HG03469 (cell line): ENCODE measurements around the gene DDX3Y.

Experiments
- ATAC-seq: cut with Tn5 transposase; IDR thresholded peaks from one replicate; pipeline ENCODE4 v1.9.1; 2021; ENCODE audit warnings: mild to moderate bottlenecking, moderate library complexity, moderate number of reproducible peaks; ENCODE audit not compliant: unreplicated experiment

The DDX3Y gene

DNA sequence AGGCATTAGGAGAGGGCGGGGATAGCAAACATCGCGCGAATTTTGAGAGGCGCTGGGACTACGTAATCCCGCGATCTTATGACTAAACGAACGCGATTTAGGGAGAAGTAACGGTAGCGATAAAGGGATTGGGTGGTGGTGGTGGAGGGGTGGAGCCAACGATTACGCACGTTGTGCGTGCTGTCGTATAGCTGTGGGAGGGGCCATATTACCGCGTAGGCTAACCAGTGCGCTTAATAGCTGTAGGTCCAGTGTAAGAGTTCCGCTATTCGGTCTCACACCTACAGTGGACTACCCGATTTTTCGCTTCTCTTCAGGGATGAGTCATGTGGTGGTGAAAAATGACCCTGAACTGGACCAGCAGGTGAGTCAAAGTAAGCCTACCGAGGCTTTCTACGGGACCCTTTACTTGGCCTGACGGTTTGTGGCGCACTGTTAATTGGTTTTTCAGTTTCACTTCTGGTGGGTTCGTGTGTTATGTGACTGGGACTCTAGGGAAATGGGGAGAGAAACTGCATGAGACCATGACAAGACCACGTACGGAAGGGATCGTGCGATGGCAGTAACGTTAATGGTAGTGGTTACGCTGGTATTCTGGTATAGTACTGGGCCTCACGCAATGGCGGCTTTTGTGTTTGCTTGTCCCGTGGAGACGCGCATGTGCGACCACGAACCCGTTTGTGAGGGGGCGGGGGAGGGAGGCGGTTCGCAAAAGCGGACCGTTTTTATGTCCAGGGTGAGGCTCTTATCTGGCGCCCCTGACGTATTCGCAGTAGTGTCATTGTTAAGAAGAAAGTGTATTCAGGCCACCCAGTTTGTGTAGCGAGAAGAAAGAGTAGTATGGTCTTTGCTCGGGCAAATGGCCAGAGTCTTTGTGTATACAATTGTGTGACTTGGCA is at the start of gene DDX3Y:
Gene DDX3Y (plus strand): TSS at position 251 of the 899 bp plus-strand sequence. CDS start 69 bp downstream, at position 320.
- peak; percentile 72 for ATAC-seq

- no peak for ATAC-seq
Observed at GRCh38 chrY:12855791-12856275, 48.8 kb upstream of the DDX3Y start.

DNA sequence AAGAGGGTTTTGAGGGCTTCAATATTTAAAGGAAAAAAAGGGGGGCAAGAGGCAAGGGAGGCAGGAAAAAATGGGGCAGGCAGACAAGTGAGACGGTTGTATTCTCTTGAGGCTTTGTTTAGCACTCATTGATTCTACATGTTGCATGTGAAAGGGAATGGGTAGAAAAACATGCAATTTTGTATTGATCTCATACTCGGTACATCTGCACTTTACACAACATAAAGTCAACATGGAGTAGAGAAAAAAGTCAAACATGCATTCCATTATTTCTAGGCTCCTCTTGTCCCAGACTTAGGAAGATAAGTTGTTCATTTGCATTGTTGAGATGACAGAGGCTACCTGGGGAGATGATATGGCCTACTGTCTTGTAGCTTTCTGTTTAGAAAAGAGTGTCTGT is 36.7 kb upstream of the DDX3Y start:
- ATAC-seq, result no peak

DNA sequence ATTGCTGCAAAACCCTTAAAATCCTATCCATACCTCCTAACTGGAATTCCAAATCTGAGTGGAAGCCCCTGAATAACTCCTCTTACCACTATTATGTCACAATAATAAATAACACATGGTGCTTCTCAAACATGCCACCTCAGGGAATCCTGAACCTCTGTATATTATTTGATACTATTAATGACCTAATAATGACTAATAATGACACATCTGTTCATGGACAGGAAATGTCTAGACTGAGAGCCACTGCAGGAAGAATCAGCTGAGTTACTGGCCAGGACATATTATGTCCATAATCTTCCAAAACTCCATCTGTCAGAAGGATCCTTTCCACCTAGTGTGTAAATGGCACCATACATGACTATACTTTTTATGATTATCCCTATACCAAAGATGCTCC is 7.7 kb upstream of the DDX3Y start:
- ATAC-seq, result no peak

DNA sequence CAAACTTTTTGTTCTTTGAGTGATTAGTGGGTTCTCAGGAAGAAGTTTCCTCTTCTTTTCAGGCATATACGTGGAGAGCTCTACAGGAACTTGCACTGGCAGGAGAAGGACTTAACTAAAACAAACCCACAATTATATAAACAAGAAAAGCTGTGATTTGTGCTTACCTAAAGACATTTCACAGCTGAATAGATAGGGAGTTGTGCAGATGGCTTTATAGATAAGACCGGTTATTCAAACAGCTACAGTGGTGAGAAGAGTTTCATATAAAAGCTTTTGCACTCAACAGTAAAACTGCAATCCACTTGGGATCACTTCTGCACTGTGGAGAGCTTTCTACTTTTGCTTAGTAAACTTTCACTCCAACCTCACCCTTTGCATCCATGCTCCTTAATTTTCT is 6.1 kb upstream of the DDX3Y start:
- ATAC-seq, result no peak

GRCh38 chrY:12905517-12905872 is 827 bp downstream of the DDX3Y start:
- ATAC-seq, result peak; percentile 29

- no peak for ATAC-seq
Observed at GRCh38 chrY:12905895-12906294, 1.2 kb downstream of the DDX3Y start.

- ATAC-seq, result no peak
Observed at GRCh38 chrY:12913541-12913940, 8.9 kb downstream of the DDX3Y start.

DNA sequence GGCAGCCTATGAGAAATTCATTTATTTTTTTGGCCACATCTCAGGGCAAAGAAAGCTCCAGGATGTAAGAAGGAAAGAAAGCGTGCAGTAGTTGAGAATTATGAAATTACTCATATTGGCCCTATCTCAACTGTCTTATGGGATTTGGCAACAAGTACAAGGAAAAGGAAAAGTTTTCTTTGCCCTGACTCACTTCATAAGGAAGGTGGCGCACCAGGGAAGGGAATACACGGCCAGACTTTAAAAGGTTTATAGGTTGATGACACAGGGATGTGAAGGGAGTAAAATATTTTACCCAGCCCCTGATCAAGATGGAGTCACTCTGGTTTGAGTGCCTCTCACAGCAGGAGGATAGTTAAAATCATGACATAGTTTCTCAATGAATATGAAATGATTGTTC is 23.4 kb downstream of the DDX3Y start:
- ATAC-seq, result no peak

DNA sequence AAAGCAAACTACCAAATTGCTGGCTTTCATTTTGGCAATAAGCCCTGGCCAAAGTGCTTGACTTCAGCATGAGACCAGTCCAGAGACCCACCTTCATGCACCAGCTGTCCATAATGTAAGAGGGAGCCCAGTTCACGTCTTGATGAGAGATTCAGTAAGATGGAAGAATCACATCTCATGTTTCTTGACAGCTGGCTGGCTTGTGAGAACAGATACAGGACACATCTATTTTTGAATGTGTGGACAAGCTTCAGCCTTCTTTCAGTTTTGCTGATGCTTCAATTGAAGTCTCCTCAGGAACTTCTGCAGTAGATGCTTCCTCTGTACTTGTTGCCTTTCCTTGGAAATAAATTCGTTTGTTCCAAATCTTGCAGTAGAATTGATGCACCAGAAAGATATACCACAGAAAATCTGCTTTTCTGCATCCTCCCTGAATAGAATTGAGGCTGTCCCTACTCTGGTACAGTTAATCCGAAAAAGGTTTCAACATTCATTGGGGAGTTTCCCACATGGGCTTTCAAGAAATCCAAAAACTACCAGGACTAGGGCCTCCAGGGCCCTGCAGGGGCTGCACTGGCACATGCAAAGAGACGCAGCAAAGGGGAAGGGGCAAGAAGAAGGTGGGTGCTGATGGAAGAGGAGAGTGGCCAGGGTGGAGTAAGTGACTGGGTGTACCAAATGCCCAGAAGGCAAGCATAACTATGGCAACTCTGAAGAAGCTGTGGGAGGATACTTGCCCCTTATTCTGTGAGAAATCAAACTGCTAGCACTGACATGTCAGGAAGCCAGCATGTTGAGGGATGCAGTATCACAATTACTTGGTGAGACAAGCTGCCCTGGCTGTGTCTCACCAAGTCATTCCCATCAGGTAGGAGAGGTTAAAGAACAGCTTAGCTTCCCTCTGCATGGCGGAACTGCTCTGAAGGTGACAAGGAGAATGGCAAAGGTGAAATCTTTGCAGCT is 37.3 kb downstream of the DDX3Y start:
- ATAC-seq, result no peak
